ENCODE results near the gene DPCD. TPM values are rescaled to one million over a fixed set of nuclear protein-coding genes. Genes with fewer than 3 reads are reported as not detected.

The DPCD gene
- total RNA-seq, 1 experiment from 2014 or later: 20.3 TPM

DNA sequence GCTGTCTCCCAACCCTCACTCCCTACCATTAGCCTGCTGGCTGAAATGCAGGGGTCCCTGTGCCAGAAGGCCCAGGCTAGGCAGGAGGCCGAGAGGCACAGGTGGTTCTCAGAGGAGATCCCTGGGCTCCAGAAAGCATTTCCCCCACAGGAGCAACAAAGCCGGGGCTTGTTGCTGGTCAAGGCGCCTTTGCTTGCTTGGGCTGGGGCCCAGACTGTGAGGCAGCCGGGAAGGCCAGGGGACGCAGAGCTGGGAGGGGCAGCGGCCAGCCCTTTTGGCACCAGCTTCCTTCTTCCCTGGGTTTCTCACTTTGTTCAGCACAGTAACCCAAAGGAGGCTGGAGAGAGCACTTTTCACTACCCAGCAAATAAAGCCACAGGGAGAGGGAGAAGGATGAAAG lies 58.2 kb downstream of the DPCD start:
- no peak for DNase-seq
- H3K4me1 ChIP-seq (replicated peaks; ENCODE audit: insufficient read depth): no peaks in the 10 kb centered on the region
- no peaks in the 10 kb centered on the region for H3F3A ChIP-seq (ENCODE audit: insufficient read depth, low read depth)
- no peaks in the 10 kb centered on the region for H3K9me3 ChIP-seq (ENCODE audit: insufficient read depth, low read depth)
- TF ChIP-seq CTCF (conservative IDR thresholded peaks at IDR 0.05) (no peak), EZH2 (IDR thresholded peaks at IDR 0.05; ENCODE audit: low read depth) (no peak)
- H3K36me3 ChIP-seq (ENCODE audit: low read depth): no peaks in the 10 kb centered on the region
- intact Hi-C loops (cut with micrococcal nuclease; ENCODE audit: unreplicated experiment): no loop called here
- H3K79me2 ChIP-seq (ENCODE audit: low read depth): no peaks in the 10 kb centered on the region
- H3K27ac ChIP-seq: no peak overlapping the region
- CTCF ChIA-PET: no interaction called here
- no peak overlapping the region for H3K4me3 ChIP-seq
- H2AFZ ChIP-seq: no peak overlapping the region
- BruUV-seq (replicated peaks): no TSS peak
- H4K20me1 ChIP-seq (ENCODE audit: insufficient read depth): no peaks in the 10 kb centered on the region
- H3K9me2 ChIP-seq (ENCODE audit: insufficient read depth): no peaks in the 10 kb centered on the region
- no peak overlapping the region for H3K4me2 ChIP-seq
- POLR2A ChIA-PET (ENCODE audit: unreplicated experiment): interaction anchor here (0.6 kb wide), 1 partner anchor 1825 kb away, joined by 3 read pairs; no protein-coding TSS in a partner anchor
- H3K27me3 ChIP-seq (ENCODE audit: insufficient read depth, low read depth): no peaks in the 10 kb centered on the region

DNA sequence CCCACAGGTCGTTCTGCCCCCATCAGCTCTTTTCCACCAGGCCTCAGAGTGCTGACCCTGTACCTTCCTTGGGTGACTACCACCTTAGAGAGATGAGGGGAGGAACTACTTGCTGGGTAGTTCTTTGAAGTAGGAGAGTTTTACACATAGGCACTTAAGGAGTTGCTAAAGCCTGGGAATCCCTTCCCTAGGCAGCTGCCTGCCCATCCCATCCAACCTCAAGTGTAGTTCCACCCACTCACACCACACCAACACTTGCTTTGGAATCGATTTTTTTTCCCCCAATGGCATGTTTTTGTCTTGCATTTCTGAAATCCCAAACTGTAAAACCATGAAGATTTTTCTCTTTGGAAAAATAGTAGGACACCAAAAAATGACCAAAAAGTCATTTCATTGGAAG lies 59.1 kb downstream of the DPCD start:
- Histone ChIP-seq H3K4me2 (no peak overlapping the region), H3K79me2 (ENCODE audit: low read depth) (no peaks in the 10 kb centered on the region), H3K27ac (no peak overlapping the region), H3K27me3 (ENCODE audit: insufficient read depth, low read depth) (no peaks in the 10 kb centered on the region), H3F3A (ENCODE audit: insufficient read depth, low read depth) (no peaks in the 10 kb centered on the region), H3K4me1 (replicated peaks; ENCODE audit: insufficient read depth) (no peaks in the 10 kb centered on the region), H3K4me3 (no peak overlapping the region), H3K9me2 (ENCODE audit: insufficient read depth) (no peaks in the 10 kb centered on the region), H3K9me3 (ENCODE audit: insufficient read depth, low read depth) (no peaks in the 10 kb centered on the region), H2AFZ (no peak overlapping the region), H3K36me3 (ENCODE audit: low read depth) (no peaks in the 10 kb centered on the region), H4K20me1 (ENCODE audit: insufficient read depth) (no peaks in the 10 kb centered on the region)
- ChIA-PET POLR2A (ENCODE audit: unreplicated experiment) (no interaction called here), CTCF (no interaction called here)
- intact Hi-C loops (cut with micrococcal nuclease; ENCODE audit: unreplicated experiment): no loop called here
- DNase-seq: no peak
- no peak for TF ChIP-seq EZH2 (IDR thresholded peaks at IDR 0.05; ENCODE audit: low read depth)
- no peak for TF ChIP-seq CTCF (conservative IDR thresholded peaks at IDR 0.05)
- no TSS peak for BruUV-seq (replicated peaks)

DNA sequence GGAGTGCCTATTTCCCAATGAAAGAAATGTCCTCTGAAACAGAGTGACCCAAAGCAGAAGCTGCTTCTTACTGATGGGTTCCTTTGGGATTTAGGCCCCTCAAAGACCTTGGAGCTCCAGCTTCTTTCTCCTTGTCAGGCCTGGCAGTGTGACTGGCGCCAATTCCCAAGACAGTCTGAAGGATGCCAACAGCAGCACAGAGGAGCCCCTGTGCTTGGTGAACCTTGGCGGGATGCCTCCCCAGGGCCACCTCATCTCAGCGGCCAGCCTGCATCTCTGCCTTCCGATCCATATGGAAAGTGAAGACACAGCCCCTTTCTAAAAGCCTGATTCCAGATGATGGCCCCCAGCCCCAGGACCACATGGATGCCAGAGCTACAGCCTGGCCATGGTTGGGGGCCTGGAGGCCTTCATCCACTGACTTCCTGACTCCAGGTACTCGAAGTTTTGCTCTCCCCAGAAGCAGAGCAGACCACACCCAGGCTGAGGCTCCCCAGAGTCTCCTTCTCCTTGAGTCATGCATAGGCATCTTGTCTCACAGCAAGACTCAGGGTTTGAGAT lies 61.5 kb downstream of the DPCD start:
- Histone ChIP-seq H3K9me3 (ENCODE audit: insufficient read depth, low read depth) (no peaks in the 10 kb centered on the region), H3K4me2 (no peak overlapping the region), H3K79me2 (ENCODE audit: low read depth) (no peaks in the 10 kb centered on the region), H3K4me1 (replicated peaks; ENCODE audit: insufficient read depth) (no peaks in the 10 kb centered on the region), H3K27me3 (ENCODE audit: insufficient read depth, low read depth) (no peaks in the 10 kb centered on the region), H3K27ac (no peak overlapping the region), H3K4me3 (no peak overlapping the region), H2AFZ (no peak overlapping the region), H3K9me2 (ENCODE audit: insufficient read depth) (no peaks in the 10 kb centered on the region), H3K36me3 (ENCODE audit: low read depth) (no peaks in the 10 kb centered on the region), H4K20me1 (ENCODE audit: insufficient read depth) (no peaks in the 10 kb centered on the region), H3F3A (ENCODE audit: insufficient read depth, low read depth) (no peaks in the 10 kb centered on the region)
- TF ChIP-seq CTCF (conservative IDR thresholded peaks at IDR 0.05) (no peak), EZH2 (IDR thresholded peaks at IDR 0.05; ENCODE audit: low read depth) (no peak)
- intact Hi-C loops (cut with micrococcal nuclease; ENCODE audit: unreplicated experiment): no loop called here
- no TSS peak for BruUV-seq (replicated peaks)
- DNase-seq: no peak
- ChIA-PET POLR2A (ENCODE audit: unreplicated experiment) (no interaction called here), CTCF (no interaction called here)

Data from PC-9 (cell line).